ENCODE data around the gene SDCCAG8. TPM values are rescaled to one million over a fixed set of nuclear protein-coding genes. Genes with fewer than 3 reads are reported as not detected.

Gene SDCCAG8
- total and polyA plus RNA-seq, 2 experiments from 2014 or later = 28.3 to 39.3 TPM

DNA sequence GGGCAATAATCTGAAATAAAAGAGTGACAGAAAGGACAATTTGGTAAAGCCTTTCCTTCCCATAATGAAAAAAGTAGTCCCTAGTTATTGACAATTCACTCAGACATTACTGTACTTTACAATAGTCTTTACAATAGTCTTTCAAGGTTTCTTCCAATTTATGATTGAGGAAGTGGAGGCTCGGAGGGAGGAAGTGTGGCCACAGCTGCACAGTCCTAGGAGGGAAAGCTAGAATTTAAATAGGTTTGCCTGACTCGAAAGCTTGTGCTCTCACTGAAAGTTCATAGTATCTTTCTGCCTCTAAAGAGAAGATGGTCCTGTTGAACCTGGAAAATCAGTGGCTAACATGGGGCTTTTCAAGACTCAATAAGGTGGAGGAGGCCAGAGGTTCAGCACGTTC is 203.2 kb downstream of the SDCCAG8 start:
- TF ChIP-seq EZH2phosphoT487 (IDR thresholded peaks at IDR 0.05; ENCODE audit: low read depth, severe bottlenecking, unreplicated experiment) (no peak), CTCF (IDR thresholded peaks at IDR 0.05; ENCODE audit: poor library complexity) (no peak), EZH2 (IDR thresholded peaks at IDR 0.05; ENCODE audit: borderline replicate concordance) (no peak)
- 94% methylated on average over 3 of the region's 3 CpGs for WGBS (ENCODE audit: low lambda C conversion rate, missing lambda C conversion rate)

GRCh38 chr1:243461700-243462099 is 205.9 kb downstream of the SDCCAG8 start:
- no peaks in the 10 kb centered on the region for H3K9me2 ChIP-seq (replicated peaks; ENCODE audit: insufficient read depth)
- no peaks in the 10 kb centered on the region for H3K36me3 ChIP-seq (replicated peaks; ENCODE audit: insufficient read depth, low read depth)
- no peak overlapping the region for H3K4me3 ChIP-seq
- H3K27me3 ChIP-seq = no peaks in the 10 kb centered on the region
- no peak overlapping the region for H3K27ac ChIP-seq
- H2AFZ ChIP-seq = no peak overlapping the region
- TF ChIP-seq CTCF (IDR thresholded peaks at IDR 0.05; ENCODE audit: poor library complexity) (no peak), EZH2 (IDR thresholded peaks at IDR 0.05; ENCODE audit: borderline replicate concordance) (no peak), EZH2phosphoT487 (IDR thresholded peaks at IDR 0.05; ENCODE audit: low read depth, severe bottlenecking, unreplicated experiment) (no peak)
- no peak for DNase-seq (ENCODE audit: low spot score)
- H3K4me2 ChIP-seq = no peak overlapping the region
- H3K4me1 ChIP-seq (ENCODE audit: insufficient read depth) = no peaks in the 10 kb centered on the region
- H3K9me3 ChIP-seq (ENCODE audit: low read depth) = no peaks in the 10 kb centered on the region
- H3K79me2 ChIP-seq = no peaks in the 10 kb centered on the region
- H4K20me1 ChIP-seq (ENCODE audit: insufficient read depth, poor library complexity, severe bottlenecking) = no peaks in the 10 kb centered on the region
- 98% methylated on average over 4 of the region's 4 CpGs for WGBS (ENCODE audit: low lambda C conversion rate, missing lambda C conversion rate)

More for the DNA sequence above, 203.2 kb downstream of the SDCCAG8 start:
- Histone ChIP-seq H3K79me2 (no peaks in the 10 kb centered on the region), H2AFZ (no peak overlapping the region), H3K27ac (no peak overlapping the region), H4K20me1 (ENCODE audit: insufficient read depth, poor library complexity, severe bottlenecking) (no peaks in the 10 kb centered on the region), H3K9me3 (ENCODE audit: low read depth) (no peaks in the 10 kb centered on the region), H3K4me1 (ENCODE audit: insufficient read depth) (no peaks in the 10 kb centered on the region), H3K36me3 (replicated peaks; ENCODE audit: insufficient read depth, low read depth) (no peaks in the 10 kb centered on the region), H3K9me2 (replicated peaks; ENCODE audit: insufficient read depth) (no peaks in the 10 kb centered on the region), H3K4me3 (no peak overlapping the region), H3K27me3 (no peaks in the 10 kb centered on the region), H3K4me2 (no peak overlapping the region)
- DNase-seq (ENCODE audit: low spot score) = no peak

- no peaks in the 10 kb centered on the region for H4K20me1 ChIP-seq (ENCODE audit: insufficient read depth, poor library complexity, severe bottlenecking)
- H3K4me3 ChIP-seq = no peak overlapping the region
- 96% methylated on average over 1 of the region's 1 CpG for WGBS (ENCODE audit: low lambda C conversion rate, missing lambda C conversion rate)
- H2AFZ ChIP-seq = no peak overlapping the region
- H3K27me3 ChIP-seq = no peaks in the 10 kb centered on the region
- H3K36me3 ChIP-seq (replicated peaks; ENCODE audit: insufficient read depth, low read depth) = no peaks in the 10 kb centered on the region
- H3K4me1 ChIP-seq (ENCODE audit: insufficient read depth) = no peaks in the 10 kb centered on the region
- no peak for TF ChIP-seq CTCF (IDR thresholded peaks at IDR 0.05; ENCODE audit: poor library complexity)
- no peak for TF ChIP-seq EZH2 (IDR thresholded peaks at IDR 0.05; ENCODE audit: borderline replicate concordance)
- no peak for TF ChIP-seq EZH2phosphoT487 (IDR thresholded peaks at IDR 0.05; ENCODE audit: low read depth, severe bottlenecking, unreplicated experiment)
- H3K27ac ChIP-seq = no peak overlapping the region
- no peak overlapping the region for H3K4me2 ChIP-seq
- no peaks in the 10 kb centered on the region for H3K79me2 ChIP-seq
- no peak for DNase-seq (ENCODE audit: low spot score)
- no peaks in the 10 kb centered on the region for H3K9me3 ChIP-seq (ENCODE audit: low read depth)
- no peaks in the 10 kb centered on the region for H3K9me2 ChIP-seq (replicated peaks; ENCODE audit: insufficient read depth)
Measured at GRCh38 chr1:243462929-243463697, 207.3 kb downstream of the SDCCAG8 start.
